Spleen (tissue), 7 donors: ENCODE data around the gene TRIM10.

ENCODE experiments used
- CTCF ChIP-seq, 11 experiments: fragments of 200-600 bp in 7 of 11; fragments of 450-650 bp in 4 of 11; sonication (generic) in 4 of 11; IDR thresholded peaks in 8 of 11; conservative IDR thresholded peaks in 3 of 11; 1 replicate in 7 of 11; 2 replicates in 4 of 11; pipeline versions ENCODE4 v1.4.0 to v1.8.0; 2016 to 2021; ENCODE audit warnings: antibody characterized with exemption in 11 of 11, inconsistent platforms in 4 of 11, mild to moderate bottlenecking in 1 of 11
- POLR2A ChIP-seq, 3 donors: fragments of 450-650 bp; IDR thresholded peaks; one replicate each; pipeline ENCODE4 v1.5.1; 2017; ENCODE audit warnings: antibody characterized with exemption in 3 of 3, mild to moderate bottlenecking in 1 of 3
- POLR2AphosphoS5 ChIP-seq, 3 donors: sonication (generic); formaldehyde crosslinking; IDR thresholded peaks; one replicate each; pipeline ENCODE4 v1.5.1; 2017; ENCODE audit warnings: antibody characterized with exemption in 3 of 3
- donor health status: DM: no; HTN: no; CAD: no; lungs with moderate emphysema.
- donor health status: DM: no; HTN: no; CAD: no.
- donor health status: DM: no; HTN: no; CAD: no.

DNA sequence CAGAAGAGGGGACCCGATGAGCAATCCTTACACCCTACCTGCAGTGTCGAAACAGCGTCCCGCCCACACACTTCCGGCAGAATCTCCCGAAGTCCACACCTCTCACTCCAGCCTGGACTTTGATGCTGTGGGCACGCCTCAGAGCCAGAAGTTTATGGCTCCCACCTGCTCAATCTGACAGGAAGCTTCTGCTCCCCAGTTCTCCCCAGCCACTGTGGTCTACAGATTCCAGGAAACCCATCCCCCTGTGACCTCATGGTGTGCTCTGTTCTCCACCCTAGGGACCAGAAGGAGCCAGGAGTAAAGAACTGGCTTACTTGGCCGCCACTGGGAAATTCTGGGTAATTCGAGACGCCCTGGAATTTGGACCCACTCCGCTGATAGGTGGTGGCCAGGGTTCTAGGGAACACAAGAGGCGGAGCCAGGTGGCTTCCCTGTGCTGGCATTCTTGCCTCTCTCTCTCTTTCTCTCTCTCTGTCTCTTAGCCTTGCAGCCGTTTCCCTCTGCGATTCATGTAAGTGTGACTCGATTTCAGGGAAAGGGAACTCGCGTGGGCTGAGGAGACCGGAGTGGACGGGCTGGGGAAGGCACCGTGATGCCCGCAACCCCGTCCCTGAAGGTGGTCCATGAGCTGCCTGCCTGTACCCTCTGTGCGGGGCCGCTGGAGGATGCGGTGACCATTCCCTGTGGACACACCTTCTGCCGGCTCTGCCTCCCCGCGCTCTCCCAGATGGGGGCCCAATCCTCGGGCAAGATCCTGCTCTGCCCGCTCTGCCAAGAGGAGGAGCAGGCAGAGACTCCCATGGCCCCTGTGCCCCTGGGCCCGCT, 2.3 kb upstream of the TRIM10 start, which contains the start of gene TRIM15:
- no peak for TF ChIP-seq CTCF (IDR thresholded peaks at IDR 0.05 in 8 of 11, conservative IDR thresholded peaks at IDR 0.05 in 3 of 11)
- no peak for TF ChIP-seq POLR2A (IDR thresholded peaks at IDR 0.05)
- no peak for TF ChIP-seq POLR2AphosphoS5 (IDR thresholded peaks at IDR 0.05)
